HepG2 (cell line): ENCODE data around the gene SLC22A31. TPM values are rescaled to one million over a fixed set of nuclear protein-coding genes. Genes with fewer than 3 reads are reported as not detected.
A peak's percentile ranks its signal among the peaks of the same experiment; 100 is the strongest.

ENCODE experiments used
- AFF4 ChIP-seq: sonication (generic); formaldehyde crosslinking; IDR thresholded peaks from 2 replicates; pipeline ENCODE4 v1.4.0; 2020; ENCODE audit warnings: missing genetic modification reagents
- ETS1 ChIP-seq: sonication (generic); formaldehyde crosslinking; IDR thresholded peaks from 2 replicates; pipeline ENCODE4 v1.4.0; 2020; ENCODE audit warnings: missing genetic modification reagents
- HDAC2 ChIP-seq: sonication (generic); formaldehyde crosslinking; IDR thresholded peaks from 2 replicates; pipeline ENCODE4 v1.4.0; 2020; ENCODE audit warnings: missing genetic modification reagents
- HMGXB3 ChIP-seq: sonication (generic); formaldehyde crosslinking; IDR thresholded peaks from 2 replicates; pipeline ENCODE4 v1.4.0; 2020; ENCODE audit warnings: missing genetic modification reagents, borderline replicate concordance
- RBM39 ChIP-seq: fragments of 200-400 bp; formaldehyde crosslinking; IDR thresholded peaks from one replicate; pipeline ENCODE4 v1.6.1; 2018; ENCODE audit warnings: antibody characterized with exemption, mild to moderate bottlenecking, low read depth, low read length; ENCODE audit not compliant: poor library complexity, severe bottlenecking
- SOX13 ChIP-seq, 3 experiments: fragments of 450-650 bp in 1 of 3; sonication (generic) in 1 of 3; formaldehyde crosslinking in 1 of 3; IDR thresholded peaks in 2 of 3; conservative IDR thresholded peaks in 1 of 3; 2 replicates each; pipeline versions ENCODE4 v1.5.0 to v1.6.1; 2016 to 2020; ENCODE audit warnings: antibody characterized with exemption in 1 of 3, mild to moderate bottlenecking in 1 of 3, missing compliant biosample characterization in 1 of 3, missing genetic modification reagents in 1 of 3, moderate library complexity in 1 of 3
- SRSF4 ChIP-seq: fragments of 200-400 bp; formaldehyde crosslinking; IDR thresholded peaks from one replicate; pipeline ENCODE4 v1.6.1; 2018; ENCODE audit warnings: mild to moderate bottlenecking, low read depth, low read length, moderate library complexity; ENCODE audit not compliant: poor library complexity, severe bottlenecking
- U2AF2 ChIP-seq: fragments of 200-400 bp; formaldehyde crosslinking; IDR thresholded peaks from 2 replicates; pipeline ENCODE4 v1.6.1; 2017; ENCODE audit warnings: low read depth, mild to moderate bottlenecking, low read length
- ZNF17 ChIP-seq: sonication (generic); formaldehyde crosslinking; IDR thresholded peaks from 2 replicates; pipeline ENCODE4 v1.5.0; 2020; ENCODE audit warnings: mild to moderate bottlenecking, missing genetic modification reagents
- ZNF451 ChIP-seq: sonication (generic); formaldehyde crosslinking; IDR thresholded peaks from 2 replicates; pipeline ENCODE4 v1.5.0; 2020; ENCODE audit warnings: mild to moderate bottlenecking, missing genetic modification reagents
- ZNF558 ChIP-seq: sonication (generic); formaldehyde crosslinking; IDR thresholded peaks from 2 replicates; pipeline ENCODE4 v1.9.0; 2022; ENCODE audit warnings: mild to moderate bottlenecking, missing genetic modification reagents, borderline replicate concordance
- ZSCAN21 ChIP-seq: sonication (generic); formaldehyde crosslinking; IDR thresholded peaks from 2 replicates; pipeline ENCODE4 v1.8.0; 2022; ENCODE audit warnings: mild to moderate bottlenecking, missing genetic modification reagents, moderate library complexity, borderline replicate concordance
- polyA plus RNA-seq, 8 experiments: library from polyadenylated mRNA; depleted of rRNA in 3 of 8; stranded (reverse) in 7 of 8; unstranded in 1 of 8; fragments of >200 nt; fragmentation: Illumina TruSeq in 4 of 8; extraction: Trizol in 4 of 8; gene quantifications; 2 replicates each; pipeline versions ENCODE4 v1.2.1 to v1.2.3, GENCODE V29; 2011 to 2016; ENCODE audit warnings: low read depth in 4 of 8, missing spikeins in 1 of 8, mixed read lengths in 1 of 8; ENCODE audit not compliant: insufficient read depth in 1 of 8
- total RNA-seq, 5 experiments: library from RNA; depleted of rRNA; stranded (reverse); fragments of >200 nt; fragmentation: Illumina TruSeq; extraction: Trizol; gene quantifications; 2 replicates each; pipeline ENCODE4 v1.2.3, GENCODE V29; 2016; ENCODE audit warnings: low read depth in 1 of 5
- TF ChIP-seq, protein P1 (sequence below): sonication (generic); formaldehyde crosslinking; IDR thresholded peaks from 2 replicates; pipeline ENCODE4 v1.5.1; 2020; ENCODE audit warnings: mild to moderate bottlenecking, missing genetic modification reagents, moderate library complexity
- TF ChIP-seq, protein P2 (sequence below): IDR thresholded peaks from 2 replicates; pipeline ENCODE4 v1.6.1; 2016; ENCODE audit warnings: mild to moderate bottlenecking

The SLC22A31 gene
- total and polyA plus RNA-seq, 2 of the 13 experiments (the other 11 are each of a cell fraction or from before 2014, with no cell fraction given), result 67.3 to 83.3 TPM

DNA sequence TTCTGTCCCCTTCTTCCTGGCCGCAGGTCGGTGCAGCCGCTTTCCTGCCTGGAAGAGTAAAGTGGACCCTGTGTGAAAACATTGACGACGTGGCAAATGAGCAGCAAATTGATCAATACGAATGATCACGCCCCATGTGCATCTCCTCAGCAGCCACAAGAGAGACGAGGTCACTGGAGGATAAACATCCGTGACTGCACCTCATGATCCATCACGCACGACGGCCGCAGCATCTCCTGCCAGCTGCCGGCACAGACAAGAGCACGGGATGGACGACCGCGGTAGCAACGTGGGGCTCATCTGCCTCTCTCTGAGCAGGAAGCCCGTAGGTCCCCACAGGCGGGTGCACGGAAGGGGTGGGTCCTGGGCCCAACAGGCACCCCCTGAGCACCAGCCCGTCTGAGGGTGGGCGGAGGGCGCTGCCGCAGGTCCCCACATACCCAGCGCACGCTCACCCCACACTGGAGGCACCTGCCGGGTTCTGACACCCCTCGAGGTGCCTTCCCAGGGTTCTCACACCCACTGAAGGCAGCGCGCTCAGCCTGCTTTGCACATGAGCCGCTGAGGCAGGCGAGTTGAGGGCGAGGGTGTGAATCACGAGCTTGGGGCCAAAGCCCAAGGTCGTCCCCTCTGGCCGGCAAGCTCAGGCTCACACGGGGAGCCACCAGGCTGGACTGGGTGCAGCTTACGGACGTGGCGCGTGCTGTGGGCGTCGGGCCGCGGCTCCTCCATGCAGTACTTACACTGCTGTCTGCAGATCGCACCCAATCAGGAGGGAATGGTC lies 41.1 kb downstream of the SLC22A31 start (continued):
- TF ChIP-seq HMGXB3 (peak; percentile 63; the same call in 1 of the 2 replicates), SOX13 (IDR thresholded peaks at IDR 0.05) (no peak), SOX13 (CRISPR knock-in tag; conservative IDR thresholded peaks at IDR 0.05 in 1 of 2, IDR thresholded peaks at IDR 0.05 in 1 of 2) (peak in 1 of 2 experiments; percentile 49; a peak in 1 of 4 replicates), SRSF4 (no peak), ETS1 (CRISPR knock-in tag) (no peak), RBM39 (no peak), HDAC2 (CRISPR knock-in tag) (peak; percentile 85), ZNF558 (0 out of 2 replicates have a peak, but pooled peaks have one; percentile 19), ZSCAN21 (CRISPR knock-in tag) (peak; percentile 96), ZNF17 (no peak), ZNF451 (CRISPR knock-in tag) (peak; percentile 78; the same call in 1 of the 2 replicates), U2AF2 (no peak), AFF4 (CRISPR knock-in tag) (no peak)
- TF ChIP-seq, protein P1, sequence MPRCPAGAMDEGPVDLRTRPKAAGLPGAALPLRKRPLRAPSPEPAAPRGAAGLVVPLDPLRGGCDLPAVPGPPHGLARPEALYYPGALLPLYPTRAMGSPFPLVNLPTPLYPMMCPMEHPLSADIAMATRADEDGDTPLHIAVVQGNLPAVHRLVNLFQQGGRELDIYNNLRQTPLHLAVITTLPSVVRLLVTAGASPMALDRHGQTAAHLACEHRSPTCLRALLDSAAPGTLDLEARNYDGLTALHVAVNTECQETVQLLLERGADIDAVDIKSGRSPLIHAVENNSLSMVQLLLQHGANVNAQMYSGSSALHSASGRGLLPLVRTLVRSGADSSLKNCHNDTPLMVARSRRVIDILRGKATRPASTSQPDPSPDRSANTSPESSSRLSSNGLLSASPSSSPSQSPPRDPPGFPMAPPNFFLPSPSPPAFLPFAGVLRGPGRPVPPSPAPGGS, result peak; percentile 99
- TF ChIP-seq, protein P2, sequence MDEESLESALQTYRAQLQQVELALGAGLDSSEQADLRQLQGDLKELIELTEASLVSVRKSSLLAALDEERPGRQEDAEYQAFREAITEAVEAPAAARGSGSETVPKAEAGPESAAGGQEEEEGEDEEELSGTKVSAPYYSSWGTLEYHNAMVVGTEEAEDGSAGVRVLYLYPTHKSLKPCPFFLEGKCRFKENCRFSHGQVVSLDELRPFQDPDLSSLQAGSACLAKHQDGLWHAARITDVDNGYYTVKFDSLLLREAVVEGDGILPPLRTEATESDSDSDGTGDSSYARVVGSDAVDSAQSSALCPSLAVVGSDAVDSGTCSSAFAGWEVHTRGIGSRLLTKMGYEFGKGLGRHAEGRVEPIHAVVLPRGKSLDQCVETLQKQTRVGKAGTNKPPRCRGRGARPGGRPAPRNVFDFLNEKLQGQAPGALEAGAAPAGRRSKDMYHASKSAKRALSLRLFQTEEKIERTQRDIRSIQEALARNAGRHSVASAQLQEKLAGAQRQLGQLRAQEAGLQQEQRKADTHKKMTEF (CRISPR knock-in tag), result peak; percentile 88
